IPS-15b (cell line): Measurements from ENCODE around the gene OR1I1.

Experiments
- H3K27me3 ChIP-seq: one replicate; pipeline ENCODE4 v1.6.1; 2013; ENCODE audit warnings: low read length; ENCODE audit not compliant: control insufficient read depth, insufficient read depth
- H3K36me3 ChIP-seq: one replicate; pipeline ENCODE4 v1.6.1; 2013; ENCODE audit warnings: low read length; ENCODE audit not compliant: control insufficient read depth, insufficient read depth
- H3K4me1 ChIP-seq: one replicate; pipeline ENCODE4 v1.6.1; 2013; ENCODE audit warnings: mild to moderate bottlenecking, low read length; ENCODE audit not compliant: control insufficient read depth, insufficient read depth
- H3K4me3 ChIP-seq: one replicate; pipeline ENCODE4 v1.5.1; 2013; ENCODE audit warnings: low read depth, low read length
- H3K9ac ChIP-seq: one replicate; pipeline ENCODE4 v1.6.1; 2013; ENCODE audit warnings: low read depth, mild to moderate bottlenecking, low read length
- H3K9me3 ChIP-seq: one replicate; pipeline ENCODE4 v1.6.1; 2013; ENCODE audit warnings: mild to moderate bottlenecking, low read length; ENCODE audit not compliant: control insufficient read depth, insufficient read depth

Gene OR1I1

GRCh38 chr19:15101479-15102082, 19.6 kb downstream of the OR1I1 start:
- Histone ChIP-seq H3K36me3 (no peaks in the 10 kb centered on the region), H3K4me3 (no peak overlapping the region), H3K4me1 (no peaks in the 10 kb centered on the region), H3K9me3 (no peaks in the 10 kb centered on the region), H3K9ac (no peak overlapping the region), H3K27me3 (no peaks in the 10 kb centered on the region)

DNA sequence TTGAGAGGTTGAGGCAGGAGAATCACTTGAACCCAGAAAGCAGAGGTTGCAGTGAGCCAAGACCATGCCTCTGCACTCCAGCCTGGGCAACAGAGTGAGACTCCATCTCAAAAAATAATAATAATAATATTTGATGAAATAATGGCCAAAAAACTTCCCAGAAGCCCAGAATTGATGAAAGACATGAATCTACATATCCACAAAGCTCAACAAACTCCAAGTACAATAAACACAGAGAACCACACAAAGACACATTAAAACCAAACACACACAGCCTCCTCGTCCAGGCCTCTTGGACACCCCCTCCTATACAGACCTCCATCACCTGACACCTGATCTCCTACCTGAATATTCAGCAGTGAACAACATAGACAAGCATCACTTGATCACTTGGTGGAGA, 22.0 kb downstream of the OR1I1 start:
- Histone ChIP-seq H3K4me3 (no peak overlapping the region), H3K36me3 (no peaks in the 10 kb centered on the region), H3K9ac (no peak overlapping the region), H3K4me1 (peaks cover 6% of the 10 kb centered on the region), H3K9me3 (no peaks in the 10 kb centered on the region), H3K27me3 (no peaks in the 10 kb centered on the region)

DNA sequence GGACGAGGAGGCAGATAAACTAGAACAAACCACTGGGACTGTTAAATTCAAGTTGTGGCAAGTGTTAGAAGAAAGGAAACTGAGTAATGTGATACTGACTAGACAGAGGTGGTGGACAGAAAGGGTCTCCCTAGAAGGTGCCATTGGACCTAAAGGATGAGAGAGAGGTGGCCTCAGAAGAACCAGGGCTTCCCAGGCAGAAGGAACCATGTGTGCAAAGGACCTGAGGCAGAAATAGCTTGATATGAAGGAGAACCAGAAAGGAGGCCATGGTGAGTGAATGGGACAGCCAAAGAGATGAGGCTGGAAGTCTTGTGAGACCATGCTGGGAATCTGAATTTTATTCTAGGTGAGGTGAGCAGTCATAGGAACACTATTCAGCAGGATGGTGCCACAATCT, 22.4 kb downstream of the OR1I1 start:
- H3K27me3 ChIP-seq, result no peaks in the 10 kb centered on the region
- H3K4me3 ChIP-seq, result no peak overlapping the region
- H3K9me3 ChIP-seq, result no peaks in the 10 kb centered on the region
- H3K36me3 ChIP-seq, result no peaks in the 10 kb centered on the region
- peaks cover 6% of the 10 kb centered on the region for H3K4me1 ChIP-seq
- H3K9ac ChIP-seq, result no peak overlapping the region

GRCh38 chr19:15105044-15105443, 23.0 kb downstream of the OR1I1 start:
- Histone ChIP-seq H3K27me3 (no peaks in the 10 kb centered on the region), H3K9ac (no peak overlapping the region), H3K4me1 (peaks cover 6% of the 10 kb centered on the region), H3K9me3 (no peaks in the 10 kb centered on the region), H3K4me3 (no peak overlapping the region), H3K36me3 (no peaks in the 10 kb centered on the region)

DNA sequence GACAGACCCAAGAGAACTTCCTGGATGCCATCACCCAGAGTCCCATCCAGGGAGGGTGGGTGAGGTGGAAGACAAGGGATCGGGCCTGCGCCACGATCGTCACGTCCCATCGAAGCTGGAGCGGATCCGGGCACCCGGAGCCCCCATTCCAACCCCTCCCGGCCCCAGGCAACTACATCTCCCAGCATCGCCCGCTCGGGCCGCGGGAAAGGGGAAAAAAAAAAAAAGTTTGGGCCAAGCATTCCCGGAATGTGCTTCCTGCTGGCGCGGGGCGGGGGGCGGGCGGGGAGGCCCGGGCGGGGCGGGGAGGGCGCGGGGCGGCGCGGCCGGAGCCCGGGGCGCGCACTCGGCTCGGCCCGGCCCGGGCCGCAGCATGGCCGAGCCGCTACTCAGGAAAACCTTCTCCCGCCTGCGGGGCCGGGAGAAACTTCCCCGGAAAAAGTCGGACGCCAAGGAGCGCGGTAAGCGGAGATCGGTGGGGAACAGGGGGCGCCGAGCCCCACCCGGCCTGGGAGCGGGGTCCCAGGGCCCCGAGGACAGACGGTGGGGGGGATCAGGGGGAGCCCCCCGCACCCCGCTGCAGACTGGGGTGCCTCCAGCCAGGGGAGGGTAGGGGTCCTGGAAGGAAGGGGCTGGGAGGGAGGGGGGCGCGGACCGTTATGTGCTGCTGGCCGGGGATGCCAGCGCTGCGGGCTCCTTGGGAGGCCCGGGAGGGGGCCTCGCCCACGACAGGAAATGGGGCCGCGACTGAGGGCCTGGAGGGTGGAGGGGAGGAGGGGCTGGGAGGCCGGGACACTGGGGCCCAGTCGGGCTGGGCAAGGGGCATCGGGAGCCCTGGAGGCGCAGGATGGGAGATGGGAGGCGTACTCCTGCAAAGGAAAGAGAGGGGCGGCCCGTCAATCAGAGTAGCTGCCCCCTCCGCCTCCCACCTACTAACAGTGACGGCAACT, 25.3 kb downstream of the OR1I1 start, which contains the start of gene SYDE1:
TSS of gene SYDE1 (plus strand) at position 341 of the 950 bp plus-strand sequence. CDS start at position 374, 33 bp downstream.
- Histone ChIP-seq H3K9me3 (no peaks in the 10 kb centered on the region), H3K9ac (peak within 1 kb of the TSS; percentile 54), H3K27me3 (no peaks in the 10 kb centered on the region), H3K36me3 (peaks cover 8% of the 10 kb centered on the region), H3K4me3 (peak within 1 kb of the TSS; percentile 67), H3K4me1 (peaks cover 6% of the 10 kb centered on the region)

DNA sequence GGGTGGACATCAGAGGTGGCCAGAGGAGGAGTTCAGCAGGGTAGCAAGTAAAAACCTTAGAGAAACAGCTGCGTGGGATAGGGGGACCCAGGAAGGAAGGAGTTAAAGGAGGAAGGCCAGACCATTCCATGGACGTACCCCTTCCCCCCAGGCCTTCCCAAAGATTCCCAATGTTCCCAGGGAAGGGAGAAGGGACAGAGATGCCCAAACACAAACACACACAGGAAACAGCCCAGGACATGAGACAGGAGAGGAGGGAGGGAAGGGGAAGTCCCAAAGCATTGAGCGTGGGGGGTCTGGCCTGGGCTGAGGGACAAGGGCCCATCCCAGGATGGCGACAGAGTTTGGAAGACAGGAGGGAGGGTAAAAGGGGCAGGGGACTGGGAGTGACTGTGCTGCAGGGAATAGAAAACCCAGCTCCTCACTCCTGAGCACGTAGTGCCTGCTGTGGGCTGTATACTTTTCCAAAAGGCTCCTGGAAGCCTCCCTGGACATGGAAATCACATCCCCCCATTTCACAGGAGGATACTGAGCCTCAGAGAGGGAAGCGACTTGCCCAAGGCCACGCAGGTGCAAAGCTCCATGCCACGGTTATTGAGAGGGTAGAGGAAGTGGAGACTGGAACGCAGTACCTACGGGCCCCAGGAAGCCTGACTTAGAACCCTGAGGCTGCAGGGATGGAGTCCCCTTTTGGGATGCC, 26.3 kb downstream of the OR1I1 start:
- Histone ChIP-seq H3K9me3 (no peaks in the 10 kb centered on the region), H3K4me3 (peak overlapping the region; percentile 67), H3K9ac (peak overlapping the region; percentile 5)

DNA sequence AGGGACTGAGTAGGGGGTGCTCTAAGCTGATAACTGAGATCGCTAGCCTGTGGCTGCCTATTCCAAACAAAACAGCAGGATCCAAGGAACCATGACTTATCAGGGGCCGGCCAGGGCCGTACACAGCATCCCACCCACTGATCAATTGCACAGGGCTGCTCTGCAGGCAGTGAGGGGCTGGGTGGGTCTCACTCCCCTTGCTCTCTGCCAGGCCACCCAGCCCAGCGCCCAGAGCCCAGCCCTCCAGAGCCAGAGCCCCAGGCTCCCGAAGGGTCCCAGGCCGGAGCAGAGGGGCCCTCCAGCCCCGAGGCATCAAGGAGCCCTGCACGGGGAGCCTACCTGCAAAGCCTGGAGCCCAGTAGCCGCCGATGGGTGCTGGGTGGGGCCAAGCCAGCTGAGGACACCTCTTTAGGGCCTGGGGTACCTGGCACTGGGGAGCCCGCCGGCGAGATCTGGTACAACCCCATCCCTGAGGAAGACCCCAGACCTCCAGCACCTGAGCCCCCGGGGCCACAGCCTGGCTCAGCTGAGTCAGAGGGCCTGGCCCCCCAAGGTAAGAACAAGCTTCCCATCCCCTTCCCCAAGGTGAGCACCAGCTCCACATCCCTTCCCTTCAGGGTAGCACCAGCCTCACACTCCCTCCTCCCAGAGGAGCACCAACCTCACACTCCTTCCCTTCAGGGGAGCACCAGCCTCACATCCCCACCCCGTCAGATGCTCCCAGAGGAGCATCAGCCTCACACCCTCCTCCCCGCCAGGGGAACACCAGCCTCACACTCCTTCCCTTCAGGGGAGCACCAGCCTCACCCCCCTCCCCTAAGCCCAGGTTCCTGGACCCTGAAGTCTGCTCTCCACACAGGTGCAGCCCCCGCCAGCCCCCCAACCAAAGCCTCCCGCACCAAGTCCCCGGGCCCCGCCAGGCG, 27.1 kb downstream of the OR1I1 start:
- Histone ChIP-seq H3K36me3 (peaks cover 17% of the 10 kb centered on the region), H3K9me3 (no peaks in the 10 kb centered on the region), H3K4me3 (peak overlapping the region; percentile 67), H3K9ac (no peak overlapping the region), H3K27me3 (no peaks in the 10 kb centered on the region), H3K4me1 (peaks cover 6% of the 10 kb centered on the region)

More for the DNA sequence above, 26.3 kb downstream of the OR1I1 start:
- peaks cover 10% of the 10 kb centered on the region for H3K36me3 ChIP-seq
- no peaks in the 10 kb centered on the region for H3K27me3 ChIP-seq
- peaks cover 6% of the 10 kb centered on the region for H3K4me1 ChIP-seq

GRCh38 chr19:15109768-15110417, 27.9 kb downstream of the OR1I1 start:
- Histone ChIP-seq H3K27me3 (no peaks in the 10 kb centered on the region), H3K9me3 (no peaks in the 10 kb centered on the region), H3K4me1 (peaks cover 6% of the 10 kb centered on the region), H3K4me3 (no peak overlapping the region), H3K9ac (no peak overlapping the region), H3K36me3 (peaks cover 24% of the 10 kb centered on the region)

- no peak overlapping the region for H3K9ac ChIP-seq
- H3K36me3 ChIP-seq, result peaks cover 28% of the 10 kb centered on the region
- H3K4me1 ChIP-seq, result peaks cover 6% of the 10 kb centered on the region
- no peaks in the 10 kb centered on the region for H3K9me3 ChIP-seq
- no peak overlapping the region for H3K4me3 ChIP-seq
- H3K27me3 ChIP-seq, result no peaks in the 10 kb centered on the region
Observed at GRCh38 chr19:15110418-15110815, 28.4 kb downstream of the OR1I1 start.

DNA sequence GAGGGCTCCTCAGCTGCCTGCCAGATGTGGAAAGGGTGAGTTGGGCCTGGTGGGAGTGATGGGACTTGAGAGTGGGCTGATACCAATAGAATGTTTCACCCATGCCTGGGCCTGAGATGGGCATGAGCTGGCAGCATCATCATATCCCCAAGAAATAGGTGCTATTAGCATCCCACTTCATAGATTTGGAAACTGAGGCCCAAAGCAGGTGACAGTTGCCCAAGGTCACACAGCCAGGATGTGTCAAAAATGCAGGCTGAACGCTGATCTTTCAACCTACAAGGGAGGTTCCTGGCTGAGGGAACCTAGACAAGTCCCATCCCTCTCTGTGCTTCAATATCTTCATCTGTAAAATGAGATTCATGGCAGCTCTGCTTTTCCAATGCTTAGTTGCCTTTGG, 29.7 kb downstream of the OR1I1 start:
- Histone ChIP-seq H3K4me1 (peaks cover 6% of the 10 kb centered on the region), H3K36me3 (peaks cover 40% of the 10 kb centered on the region), H3K27me3 (no peaks in the 10 kb centered on the region), H3K4me3 (no peak overlapping the region), H3K9ac (no peak overlapping the region), H3K9me3 (no peaks in the 10 kb centered on the region)
